ENCODE results near the gene SLC7A4.
"Not testable (repeated sequence)": the region's sequence is repeated elsewhere in the genome, so short reads cannot be mapped to it uniquely, and the experiment has no call there.

Gene SLC7A4

DNA sequence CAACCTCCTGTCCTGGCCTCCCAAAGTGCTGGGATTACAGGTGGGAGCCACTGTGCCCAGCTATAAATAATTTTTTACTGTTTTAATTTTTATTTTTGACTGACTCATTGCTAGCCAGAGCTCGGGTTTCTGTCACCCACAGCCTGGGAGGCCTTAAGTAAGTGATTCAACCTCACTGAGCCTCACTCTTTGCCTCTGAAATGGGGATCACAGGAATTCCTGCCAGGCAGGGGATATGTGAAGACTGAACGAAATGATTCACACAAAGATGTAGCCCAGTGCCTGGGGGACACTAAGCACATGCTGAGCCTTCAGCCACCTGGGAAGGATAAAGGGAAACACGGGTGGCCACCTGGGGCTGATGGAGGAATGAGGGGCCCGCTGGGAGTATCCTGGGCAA, 9.6 kb upstream of the SLC7A4 start:
- CTCF ChIA-PET, result interaction anchor here (0.5 kb wide), 1 partner anchor 738 kb away, joined by 4 read pairs; no protein-coding TSS in a partner anchor
- POLR2A ChIA-PET, result interaction anchor here (1.2 kb wide), 1 partner anchor 60 kb away, joined by 4 read pairs; the partner anchor contains the start of gene LZTR1
- DNase-seq (ENCODE audit: extremely low spot score), result no peak
- TF ChIP-seq FOXM1 (IDR thresholded peaks at IDR 0.05; ENCODE audit: borderline replicate concordance), result no peak
- TF ChIP-seq ELF4 (IDR thresholded peaks at IDR 0.05), result no peak
- TF ChIP-seq LEF1 (IDR thresholded peaks at IDR 0.05; ENCODE audit: borderline replicate concordance), result no peak
- TF ChIP-seq HDGF (IDR thresholded peaks at IDR 0.05; ENCODE audit: borderline replicate concordance), result no peak
- TF ChIP-seq FOXA1 (IDR thresholded peaks at IDR 0.05), result no peak
- no peak for TF ChIP-seq FOXK2 (IDR thresholded peaks at IDR 0.05)
- no peak for TF ChIP-seq L3MBTL2 (conservative IDR thresholded peaks at IDR 0.05)
- TF ChIP-seq NFRKB (IDR thresholded peaks at IDR 0.05), result no peak
- TF ChIP-seq ARNT (IDR thresholded peaks at IDR 0.05), result no peak
- TF ChIP-seq ZNF384 (IDR thresholded peaks at IDR 0.05), result no peak
- no peak for TF ChIP-seq BHLHE40 (IDR thresholded peaks at IDR 0.05; ENCODE audit: borderline replicate concordance)

DNA sequence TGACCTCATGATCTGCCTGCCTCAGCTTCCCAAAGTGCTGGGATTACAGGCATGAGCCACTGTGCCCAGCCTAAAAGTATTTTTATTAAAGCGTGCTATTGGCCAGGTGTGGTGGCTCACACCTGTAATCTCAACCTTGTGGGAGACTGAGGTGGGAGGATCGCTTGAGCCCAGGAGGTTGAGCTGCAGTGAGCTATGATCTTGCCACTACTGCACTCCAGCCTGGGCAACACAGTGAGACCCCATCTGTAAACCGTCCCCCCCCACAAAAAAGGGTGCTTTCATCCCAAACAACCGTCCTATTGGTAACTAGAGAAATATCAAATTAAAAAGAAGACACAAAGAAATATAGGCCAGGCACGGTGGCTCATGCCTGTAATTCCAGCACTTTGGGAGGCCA, 6.8 kb upstream of the SLC7A4 start:
- POLR2A ChIA-PET, result interaction anchor here (1.6 kb wide), 1 partner anchor 57 kb away, joined by 4 read pairs; the partner anchor contains the start of gene LZTR1
- DNase-seq (ENCODE audit: extremely low spot score); CTCF ChIA-PET: not testable (repeated sequence)

GRCh38 chr22:21038405-21038804, 6.0 kb upstream of the SLC7A4 start:
- ChIA-PET CTCF (no interaction called here), POLR2A (interaction anchor here (1.7 kb wide), 1 partner anchor 36 kb away, joined by 7 read pairs; the partner anchor contains the start of gene THAP7)
- TF ChIP-seq L3MBTL2 (conservative IDR thresholded peaks at IDR 0.05) (no peak), HDGF (IDR thresholded peaks at IDR 0.05; ENCODE audit: borderline replicate concordance) (no peak), ZNF384 (IDR thresholded peaks at IDR 0.05) (no peak), BHLHE40 (IDR thresholded peaks at IDR 0.05; ENCODE audit: borderline replicate concordance) (no peak), LEF1 (IDR thresholded peaks at IDR 0.05; ENCODE audit: borderline replicate concordance) (no peak), FOXA1 (IDR thresholded peaks at IDR 0.05) (no peak), FOXK2 (IDR thresholded peaks at IDR 0.05) (no peak), FOXM1 (IDR thresholded peaks at IDR 0.05; ENCODE audit: borderline replicate concordance) (no peak), ELF4 (IDR thresholded peaks at IDR 0.05) (no peak), SP1 (IDR thresholded peaks at IDR 0.05) (no peak), NFRKB (IDR thresholded peaks at IDR 0.05) (no peak), ARNT (IDR thresholded peaks at IDR 0.05) (no peak), SUZ12 (IDR thresholded peaks at IDR 0.05) (no peak), TARDBP (IDR thresholded peaks at IDR 0.05) (no peak), CTBP1 (IDR thresholded peaks at IDR 0.05; ENCODE audit: borderline replicate concordance) (no peak)
- TF ChIP-seq, protein P1, sequence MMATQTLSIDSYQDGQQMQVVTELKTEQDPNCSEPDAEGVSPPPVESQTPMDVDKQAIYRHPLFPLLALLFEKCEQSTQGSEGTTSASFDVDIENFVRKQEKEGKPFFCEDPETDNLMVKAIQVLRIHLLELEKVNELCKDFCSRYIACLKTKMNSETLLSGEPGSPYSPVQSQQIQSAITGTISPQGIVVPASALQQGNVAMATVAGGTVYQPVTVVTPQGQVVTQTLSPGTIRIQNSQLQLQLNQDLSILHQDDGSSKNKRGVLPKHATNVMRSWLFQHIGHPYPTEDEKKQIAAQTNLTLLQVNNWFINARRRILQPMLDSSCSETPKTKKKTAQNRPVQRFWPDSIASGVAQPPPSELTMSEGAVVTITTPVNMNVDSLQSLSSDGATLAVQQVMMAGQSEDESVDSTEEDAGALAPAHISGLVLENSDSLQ (IDR thresholded peaks at IDR 0.05), result no peak
- no peak for DNase-seq (ENCODE audit: extremely low spot score)

DNA sequence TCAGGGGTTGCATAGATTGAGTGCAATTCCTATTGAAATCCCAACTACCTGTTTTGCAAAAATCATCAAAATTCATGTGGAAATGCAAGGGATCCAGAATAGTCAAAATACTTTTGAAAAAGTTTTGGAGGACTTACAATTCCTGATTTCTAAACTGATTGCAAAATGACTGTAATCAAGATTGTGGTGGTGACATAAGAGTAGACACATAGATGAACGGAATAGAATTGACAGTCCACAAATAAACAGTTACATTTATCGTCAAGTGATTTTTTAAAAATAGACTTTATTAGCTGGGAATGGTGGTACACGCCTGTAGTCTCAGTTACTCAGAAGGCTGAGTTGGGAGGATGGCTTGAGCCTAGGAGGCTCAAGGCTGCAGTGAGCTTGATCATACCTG, 2.6 kb upstream of the SLC7A4 start:
- ChIA-PET POLR2A (no interaction called here), CTCF (no interaction called here)
- TF ChIP-seq SUZ12 (IDR thresholded peaks at IDR 0.05) (no peak), SP1 (IDR thresholded peaks at IDR 0.05) (no peak), BHLHE40 (IDR thresholded peaks at IDR 0.05; ENCODE audit: borderline replicate concordance) (no peak), FOXK2 (IDR thresholded peaks at IDR 0.05) (no peak), ZNF384 (IDR thresholded peaks at IDR 0.05) (no peak), ARNT (IDR thresholded peaks at IDR 0.05) (no peak), CTBP1 (IDR thresholded peaks at IDR 0.05; ENCODE audit: borderline replicate concordance) (no peak), FOXA1 (IDR thresholded peaks at IDR 0.05) (no peak), FOXM1 (IDR thresholded peaks at IDR 0.05; ENCODE audit: borderline replicate concordance) (no peak), HDGF (IDR thresholded peaks at IDR 0.05; ENCODE audit: borderline replicate concordance) (no peak), LEF1 (IDR thresholded peaks at IDR 0.05; ENCODE audit: borderline replicate concordance) (no peak), TARDBP (IDR thresholded peaks at IDR 0.05) (no peak), L3MBTL2 (conservative IDR thresholded peaks at IDR 0.05) (no peak), ELF4 (IDR thresholded peaks at IDR 0.05) (no peak), NFRKB (IDR thresholded peaks at IDR 0.05) (no peak)
- TF ChIP-seq, protein P1 (IDR thresholded peaks at IDR 0.05), result no peak
- DNase-seq (ENCODE audit: extremely low spot score), result no peak

DNA sequence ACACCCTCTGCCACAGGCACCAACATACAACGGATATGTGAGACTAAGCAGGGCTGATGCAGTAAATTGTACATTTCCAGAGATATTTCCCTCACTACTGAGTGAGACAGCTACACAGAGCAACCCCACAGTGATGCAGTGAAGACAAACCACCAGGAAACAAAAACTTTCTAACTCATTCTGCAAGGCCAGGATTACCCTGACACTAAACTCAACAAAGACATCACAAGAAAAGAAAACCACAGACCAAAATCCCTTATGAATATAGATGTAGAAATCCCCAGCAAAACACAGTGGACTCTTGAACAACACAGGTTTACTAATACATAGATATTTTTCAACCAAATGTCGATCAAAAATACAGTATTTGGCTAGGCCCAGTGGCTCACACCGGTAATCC, 1.5 kb upstream of the SLC7A4 start:
- DNase-seq (ENCODE audit: extremely low spot score), result no peak
- ChIA-PET POLR2A (interaction anchor here (0.7 kb wide), 1 partner anchor 69 kb away, joined by 3 read pairs; no protein-coding TSS in a partner anchor), CTCF (no interaction called here)
- TF ChIP-seq, protein P1 (IDR thresholded peaks at IDR 0.05), result no peak
- TF ChIP-seq ARNT (IDR thresholded peaks at IDR 0.05) (no peak), FOXK2 (IDR thresholded peaks at IDR 0.05) (no peak), ZNF384 (IDR thresholded peaks at IDR 0.05) (no peak), SP1 (IDR thresholded peaks at IDR 0.05) (no peak), SUZ12 (IDR thresholded peaks at IDR 0.05) (no peak), ELF4 (IDR thresholded peaks at IDR 0.05) (no peak), FOXM1 (IDR thresholded peaks at IDR 0.05; ENCODE audit: borderline replicate concordance) (no peak), LEF1 (IDR thresholded peaks at IDR 0.05; ENCODE audit: borderline replicate concordance) (no peak), BHLHE40 (IDR thresholded peaks at IDR 0.05; ENCODE audit: borderline replicate concordance) (no peak), HDGF (IDR thresholded peaks at IDR 0.05; ENCODE audit: borderline replicate concordance) (no peak), TARDBP (IDR thresholded peaks at IDR 0.05) (no peak), CTBP1 (IDR thresholded peaks at IDR 0.05; ENCODE audit: borderline replicate concordance) (no peak), NFRKB (IDR thresholded peaks at IDR 0.05) (no peak), FOXA1 (IDR thresholded peaks at IDR 0.05) (no peak), L3MBTL2 (conservative IDR thresholded peaks at IDR 0.05) (no peak)

All from HEK293T (cell line).